Osteoblast (primary cell): Measurements from ENCODE around the gene MICAL3. TPM values are rescaled to one million over a fixed set of nuclear protein-coding genes. Genes with fewer than 3 reads are reported as not detected.

Experiments used
- DNase-seq: peaks from one replicate; pipeline ENCODE4 v3.0.0; 2011; ENCODE audit warnings: low spot score, mixed read lengths; ENCODE audit not compliant: insufficient read length; ENCODE audit errors: missing footprints
- H2AFZ ChIP-seq: 2 replicates; pipeline ENCODE4 v1.6.0; 2011; ENCODE audit warnings: mild to moderate bottlenecking, low read length
- H3K27ac ChIP-seq: 2 replicates; pipeline ENCODE4 v1.5.1; 2011; ENCODE audit warnings: mild to moderate bottlenecking, low read depth, low read length, moderate library complexity
- H3K27me3 ChIP-seq: 2 replicates; pipeline ENCODE4 v1.6.0; 2012; ENCODE audit warnings: mild to moderate bottlenecking, control low read depth, inconsistent platforms, low read length, moderate library complexity; ENCODE audit not compliant: insufficient read depth
- H3K36me3 ChIP-seq: 2 replicates; pipeline ENCODE4 v1.5.1; 2011; ENCODE audit warnings: mild to moderate bottlenecking, low read length, control low read depth, moderate library complexity; ENCODE audit not compliant: insufficient read depth
- H3K4me1 ChIP-seq: 2 replicates; pipeline ENCODE4 v1.5.1; 2011; ENCODE audit warnings: mild to moderate bottlenecking, low read length, control low read depth, moderate library complexity; ENCODE audit not compliant: insufficient read depth
- H3K4me2 ChIP-seq: 2 replicates; pipeline ENCODE4 v1.6.0; 2011; ENCODE audit warnings: mild to moderate bottlenecking, low read length; ENCODE audit not compliant: insufficient read depth
- H3K4me3 ChIP-seq: fragments of 200-600 bp; sonication (generic); 3 replicates; pipeline ENCODE4 v1.5.1; 2012; ENCODE audit warnings: mild to moderate bottlenecking, low read length, inconsistent platforms; ENCODE audit not compliant: insufficient read depth
- H3K79me2 ChIP-seq: 2 replicates; pipeline ENCODE4 v1.6.0; 2012; ENCODE audit warnings: mild to moderate bottlenecking, low read length, control low read depth, inconsistent platforms; ENCODE audit not compliant: insufficient read depth
- H3K9me3 ChIP-seq: 2 replicates; pipeline ENCODE4 v1.5.1; 2011; ENCODE audit warnings: low read depth, low read length, control low read depth
- H4K20me1 ChIP-seq: 2 replicates; pipeline ENCODE4 v1.6.0; 2012; ENCODE audit warnings: mild to moderate bottlenecking, low read length, control low read depth; ENCODE audit not compliant: insufficient read depth
- total RNA-seq: library from RNA; depleted of rRNA; stranded (reverse); fragments of >200 nt; gene quantifications from 2 replicates; pipeline ENCODE4 v1.2.3, GENCODE V29; 2012
- TF ChIP-seq, protein P1 (sequence below): IDR thresholded peaks from 2 replicates; pipeline ENCODE4 v1.5.1; 2011; ENCODE audit warnings: mild to moderate bottlenecking, low read depth, low read length, moderate library complexity; ENCODE audit errors: extremely low read depth

MICAL3 gene
- total RNA-seq, 1 donor: 35.1 TPM

DNA sequence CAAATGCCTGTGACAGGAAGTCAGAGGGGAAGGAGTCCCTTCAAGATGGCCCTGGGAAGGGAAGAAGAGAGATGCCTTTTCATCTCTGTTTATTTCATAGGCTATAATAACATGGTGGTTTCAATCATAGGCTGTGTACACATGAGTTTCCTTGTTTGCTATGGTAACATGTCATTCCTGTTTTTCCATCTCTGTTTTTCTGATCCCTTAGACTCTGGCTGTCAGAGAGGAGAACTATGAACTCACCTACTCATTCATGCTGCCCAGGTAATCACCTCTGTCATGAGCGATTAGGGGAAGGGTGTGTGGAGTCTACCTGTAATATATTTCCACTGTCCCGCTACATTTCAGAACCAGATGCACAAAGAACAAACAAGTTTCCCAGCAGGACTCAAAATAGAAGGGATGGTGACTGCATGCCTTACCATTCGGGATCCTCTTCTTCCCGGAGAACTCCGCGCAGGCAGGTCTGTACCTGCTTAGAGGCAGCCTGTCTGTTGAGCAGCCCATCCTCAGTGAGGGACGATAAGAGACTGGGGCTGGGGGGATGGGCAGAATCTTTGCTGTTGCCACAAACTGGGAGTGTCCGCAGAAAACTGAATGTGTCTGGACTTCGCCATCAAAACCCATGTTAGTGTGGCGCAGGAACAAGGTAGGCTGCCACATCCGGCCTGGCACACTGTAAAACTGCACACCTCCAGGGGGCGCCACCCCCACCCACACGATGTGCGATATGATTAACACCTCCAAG lies 46.4 kb upstream of the MICAL3 start:
- peak overlapping the region; percentile 26 for H2AFZ ChIP-seq
- no peaks in the 10 kb centered on the region for H3K36me3 ChIP-seq
- no peak for DNase-seq
- H3K4me3 ChIP-seq: no peak overlapping the region
- TF ChIP-seq, protein P1, sequence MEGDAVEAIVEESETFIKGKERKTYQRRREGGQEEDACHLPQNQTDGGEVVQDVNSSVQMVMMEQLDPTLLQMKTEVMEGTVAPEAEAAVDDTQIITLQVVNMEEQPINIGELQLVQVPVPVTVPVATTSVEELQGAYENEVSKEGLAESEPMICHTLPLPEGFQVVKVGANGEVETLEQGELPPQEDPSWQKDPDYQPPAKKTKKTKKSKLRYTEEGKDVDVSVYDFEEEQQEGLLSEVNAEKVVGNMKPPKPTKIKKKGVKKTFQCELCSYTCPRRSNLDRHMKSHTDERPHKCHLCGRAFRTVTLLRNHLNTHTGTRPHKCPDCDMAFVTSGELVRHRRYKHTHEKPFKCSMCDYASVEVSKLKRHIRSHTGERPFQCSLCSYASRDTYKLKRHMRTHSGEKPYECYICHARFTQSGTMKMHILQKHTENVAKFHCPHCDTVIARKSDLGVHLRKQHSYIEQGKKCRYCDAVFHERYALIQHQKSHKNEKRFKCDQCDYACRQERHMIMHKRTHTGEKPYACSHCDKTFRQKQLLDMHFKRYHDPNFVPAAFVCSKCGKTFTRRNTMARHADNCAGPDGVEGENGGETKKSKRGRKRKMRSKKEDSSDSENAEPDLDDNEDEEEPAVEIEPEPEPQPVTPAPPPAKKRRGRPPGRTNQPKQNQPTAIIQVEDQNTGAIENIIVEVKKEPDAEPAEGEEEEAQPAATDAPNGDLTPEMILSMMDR: peak; percentile 18
- no peaks in the 10 kb centered on the region for H3K9me3 ChIP-seq
- no peaks in the 10 kb centered on the region for H4K20me1 ChIP-seq
- no peaks in the 10 kb centered on the region for H3K27me3 ChIP-seq
- H3K4me1 ChIP-seq: peaks cover 18% of the 10 kb centered on the region
- no peak overlapping the region for H3K27ac ChIP-seq
- H3K79me2 ChIP-seq: no peaks in the 10 kb centered on the region
- no peak overlapping the region for H3K4me2 ChIP-seq

DNA sequence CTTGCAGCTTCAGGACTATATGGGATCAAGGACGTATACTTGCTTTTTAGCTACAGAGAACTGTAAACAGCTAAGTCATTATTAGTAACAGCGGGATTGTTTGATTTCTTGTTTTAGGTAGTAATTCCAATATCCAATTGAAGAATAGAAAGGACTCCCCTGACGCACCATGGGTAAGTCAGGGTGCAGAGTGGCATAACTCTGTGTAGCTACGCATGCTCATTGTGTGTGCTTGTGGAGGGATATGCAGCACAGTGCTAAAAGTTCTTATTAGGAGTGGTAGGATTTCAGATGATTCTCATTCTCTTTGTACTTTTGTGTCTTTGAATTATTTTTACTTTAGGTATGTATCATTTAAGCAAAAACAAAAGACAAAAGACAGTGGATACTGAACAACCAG lies 45.7 kb upstream of the MICAL3 start:
- Histone ChIP-seq H2AFZ (no peak overlapping the region), H3K79me2 (no peaks in the 10 kb centered on the region), H3K4me3 (no peak overlapping the region), H3K4me2 (no peak overlapping the region), H3K36me3 (no peaks in the 10 kb centered on the region), H3K27me3 (no peaks in the 10 kb centered on the region), H3K27ac (no peak overlapping the region), H3K4me1 (peaks cover 13% of the 10 kb centered on the region), H3K9me3 (no peaks in the 10 kb centered on the region), H4K20me1 (no peaks in the 10 kb centered on the region)
- DNase-seq: no peak
- TF ChIP-seq, protein P1: no peak

DNA sequence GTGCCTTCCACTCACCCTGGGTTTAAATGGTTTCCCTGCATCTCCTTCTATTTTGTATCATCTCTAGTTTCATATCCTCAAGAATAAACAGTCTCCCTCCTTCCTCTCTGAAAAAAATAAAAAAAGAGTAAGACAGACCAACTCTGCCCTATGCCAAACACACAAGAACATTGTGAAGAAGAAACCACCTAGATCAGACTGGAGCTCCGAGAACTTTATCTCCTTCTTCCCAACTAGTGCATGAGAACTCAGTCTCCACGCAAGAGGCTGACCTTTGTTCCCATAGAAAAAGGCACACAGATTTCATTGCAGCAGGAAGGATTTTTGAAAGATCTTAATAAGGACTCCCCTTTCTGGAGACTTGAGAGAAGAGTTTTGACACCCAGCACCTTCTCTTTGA lies 44.7 kb upstream of the MICAL3 start:
- DNase-seq: no peak
- Histone ChIP-seq H3K27ac (no peak overlapping the region), H3K4me3 (no peak overlapping the region), H3K4me2 (no peak overlapping the region), H3K4me1 (peaks cover 13% of the 10 kb centered on the region), H4K20me1 (no peaks in the 10 kb centered on the region), H3K79me2 (no peaks in the 10 kb centered on the region), H3K27me3 (no peaks in the 10 kb centered on the region), H2AFZ (peak overlapping the region; percentile 10), H3K9me3 (no peaks in the 10 kb centered on the region), H3K36me3 (no peaks in the 10 kb centered on the region)
- TF ChIP-seq, protein P1: no peak

DNA sequence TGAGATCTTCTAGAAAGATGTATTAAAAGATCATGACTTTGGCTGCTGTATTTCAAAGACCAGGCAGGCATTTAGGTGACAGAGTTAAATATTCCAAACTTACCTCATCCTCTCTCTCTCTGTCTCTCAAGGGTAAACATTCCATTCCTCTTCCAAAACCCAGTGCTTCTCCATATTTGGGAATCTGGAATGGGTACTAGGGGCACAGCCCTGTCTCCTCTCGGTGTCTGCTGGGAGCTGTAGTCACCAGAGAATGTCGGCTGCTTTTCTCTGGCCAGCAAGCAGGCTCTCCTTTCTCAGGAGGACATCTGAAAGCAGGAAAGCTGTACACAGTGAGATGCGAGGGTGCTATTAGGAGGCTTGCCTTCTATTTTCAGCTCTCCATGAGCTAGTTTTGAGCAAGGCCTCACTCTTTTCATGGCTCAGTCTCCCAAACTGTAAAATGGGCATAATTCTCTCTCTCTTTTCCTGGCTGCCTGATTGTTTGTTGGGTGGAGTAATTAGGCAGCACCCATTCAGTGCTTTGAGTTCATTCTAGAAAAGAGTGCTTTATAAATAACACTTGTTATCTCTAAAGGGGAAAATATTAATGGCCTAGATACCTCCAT lies 44.1 kb upstream of the MICAL3 start:
- peak; percentile 84 for DNase-seq
- Histone ChIP-seq H3K4me3 (no peak overlapping the region), H3K79me2 (no peaks in the 10 kb centered on the region), H3K36me3 (no peaks in the 10 kb centered on the region), H4K20me1 (no peaks in the 10 kb centered on the region), H3K9me3 (no peaks in the 10 kb centered on the region), H3K4me2 (peak overlapping the region; percentile 31), H2AFZ (peak overlapping the region; percentile 81), H3K27ac (no peak overlapping the region), H3K4me1 (peaks cover 13% of the 10 kb centered on the region), H3K27me3 (no peaks in the 10 kb centered on the region)
- TF ChIP-seq, protein P1: no peak
